HG03565 (cell line): ENCODE results near the gene KHDRBS2.

Source experiments
- ATAC-seq: cut with Tn5 transposase; IDR thresholded peaks from one replicate; pipeline ENCODE4 v1.9.1; 2021; ENCODE audit warnings: mild to moderate bottlenecking, moderate library complexity; ENCODE audit not compliant: unreplicated experiment

Gene KHDRBS2

DNA sequence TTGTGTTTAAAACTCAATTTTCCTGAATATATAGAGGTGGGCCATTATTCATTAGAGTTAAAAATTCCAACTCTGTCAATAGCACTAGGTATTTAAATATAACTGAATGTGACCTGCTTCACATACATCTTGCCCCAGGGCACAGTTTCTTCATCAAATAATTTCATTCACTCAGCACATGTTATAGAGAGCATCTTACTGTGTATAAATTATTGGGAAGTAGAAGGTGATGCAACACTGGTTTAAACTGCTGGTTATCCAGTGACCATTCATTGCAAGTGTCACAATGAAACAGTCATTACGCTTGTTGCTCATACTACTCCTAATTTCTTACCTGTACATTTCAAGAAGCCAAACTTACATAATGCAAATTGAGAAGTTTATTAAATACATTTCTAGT is 93.4 kb downstream of the KHDRBS2 start:
- ATAC-seq: no peak

DNA sequence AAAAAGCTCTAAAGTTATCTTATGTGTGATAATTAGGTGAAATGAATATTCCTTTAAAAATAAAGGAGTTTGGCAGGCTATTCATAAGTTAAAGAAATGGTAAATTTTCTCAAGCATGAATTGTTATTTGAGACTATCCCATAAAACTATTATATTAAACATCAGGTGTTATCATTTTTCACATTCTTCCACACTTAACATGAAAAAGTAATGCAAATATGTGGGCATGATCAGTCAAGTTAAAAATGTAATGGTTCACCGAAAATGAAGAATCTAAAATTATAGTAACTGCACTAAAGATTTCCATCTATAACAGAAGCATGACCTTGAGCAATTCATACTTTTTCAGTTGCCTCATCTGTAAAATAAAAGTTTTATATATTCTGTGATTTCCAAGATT is 110.8 kb downstream of the KHDRBS2 start:
- no peak for ATAC-seq

GRCh38 chr6:62174548-62174947 is 111.5 kb downstream of the KHDRBS2 start:
- no peak for ATAC-seq

DNA sequence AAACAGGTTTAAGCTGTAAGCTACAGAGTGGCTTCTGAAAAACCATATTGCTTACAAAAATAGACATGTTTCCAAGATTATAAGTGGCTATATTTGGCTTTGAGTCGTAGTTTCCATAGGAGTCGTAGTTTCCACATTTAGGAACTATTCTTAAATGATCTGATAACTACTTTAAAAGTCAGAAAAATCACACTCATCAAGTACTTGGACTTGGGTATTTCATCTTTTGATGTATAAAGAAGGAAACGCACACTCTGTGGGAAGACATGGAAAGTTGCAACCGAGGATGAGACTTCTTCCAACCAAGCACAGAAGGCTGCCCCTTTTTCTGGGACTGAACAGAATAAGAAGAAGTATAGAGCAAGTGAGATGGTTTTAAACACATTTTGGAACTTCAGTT is 118.3 kb downstream of the KHDRBS2 start:
- no peak for ATAC-seq

DNA sequence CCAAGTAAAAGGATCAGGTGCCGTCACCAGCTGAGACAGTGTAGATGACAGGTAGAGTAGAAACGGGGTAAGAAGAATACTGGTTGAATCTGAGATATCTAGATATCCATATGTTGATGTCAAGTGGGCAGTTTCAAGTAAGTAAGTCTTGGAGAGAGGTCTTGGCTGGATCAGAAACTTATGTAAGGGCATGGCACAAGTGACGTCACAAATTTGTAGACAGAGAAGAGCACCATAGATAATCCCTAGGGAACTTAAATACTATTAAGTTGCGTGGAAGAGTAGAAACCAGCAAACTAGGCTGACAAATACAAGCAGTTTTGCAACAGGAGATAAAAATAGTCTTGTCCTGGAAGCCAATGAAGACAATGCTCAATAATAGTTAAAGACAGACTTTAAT is 123.2 kb downstream of the KHDRBS2 start:
- no peak for ATAC-seq

GRCh38 chr6:62152796-62153195 is 133.2 kb downstream of the KHDRBS2 start:
- ATAC-seq: no peak

DNA sequence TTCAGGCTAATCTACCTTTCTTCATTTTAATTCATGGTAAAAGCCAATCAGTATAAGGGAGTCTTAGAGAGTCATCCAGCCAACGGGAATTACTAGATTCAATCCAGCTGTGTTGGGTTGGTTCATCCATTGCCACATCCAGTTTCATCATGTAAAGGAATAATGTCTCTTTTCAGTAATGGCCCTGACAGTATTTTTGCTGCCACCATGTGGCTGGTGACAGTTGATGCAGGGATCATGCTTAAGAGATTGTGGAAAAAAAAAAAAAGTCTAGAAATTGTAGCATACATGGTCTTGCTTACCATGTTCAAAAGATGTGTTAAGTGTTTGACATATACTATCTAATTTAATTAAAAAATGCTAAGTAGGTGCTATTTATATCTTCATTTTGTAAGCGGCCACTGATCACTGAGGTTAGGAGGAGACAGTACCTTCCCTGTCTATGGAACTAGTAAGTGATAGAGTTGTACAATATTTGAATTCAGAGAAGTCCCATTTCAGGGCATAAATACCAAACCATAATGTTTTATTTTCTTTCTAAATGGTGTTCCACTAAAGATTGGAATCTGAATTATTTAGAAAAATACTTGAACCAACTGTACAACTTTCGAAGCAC is 135.9 kb downstream of the KHDRBS2 start:
- peak; percentile 89 for ATAC-seq

DNA sequence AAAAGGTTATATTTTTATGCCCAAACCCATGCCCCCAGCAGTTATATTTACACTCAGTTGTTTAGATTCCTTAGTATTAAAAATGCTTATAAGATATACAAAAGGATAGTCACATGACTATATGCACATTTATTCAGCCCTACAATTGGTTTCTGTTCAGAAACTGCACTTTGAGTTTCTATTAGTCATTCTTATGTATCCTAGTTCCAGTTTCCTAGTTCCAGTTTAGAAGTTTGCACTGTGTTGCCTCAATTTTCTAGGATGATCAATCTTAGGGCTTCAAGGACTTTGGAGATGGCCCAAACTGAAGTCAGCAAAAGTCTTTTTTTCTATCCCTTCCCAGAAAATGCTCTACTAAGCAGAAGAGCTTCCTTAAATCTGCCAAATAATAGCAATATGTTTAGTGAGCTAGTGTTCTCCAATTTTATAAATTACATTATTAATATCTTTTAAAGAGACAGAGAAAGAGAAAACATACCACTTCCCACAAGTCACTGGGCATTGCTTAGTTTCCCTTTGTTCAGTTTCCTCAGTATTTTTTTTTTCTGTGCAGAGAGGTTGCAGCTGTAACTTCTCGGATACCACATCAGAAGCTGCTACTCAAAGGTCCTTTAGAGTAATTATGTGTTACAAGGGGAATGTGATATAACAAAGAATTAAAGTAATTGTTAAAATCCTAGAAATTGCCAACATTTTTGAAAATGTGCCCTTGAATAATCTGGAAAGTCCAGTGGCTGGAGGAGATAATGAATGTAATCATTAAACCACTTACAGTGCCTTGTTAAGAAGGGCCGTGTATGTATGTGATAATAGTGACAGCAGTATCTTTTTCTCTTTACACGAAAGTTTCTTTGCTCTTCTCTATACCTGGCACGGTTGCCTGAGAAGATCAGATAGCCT is 138.8 kb downstream of the KHDRBS2 start:
- ATAC-seq: no peak

DNA sequence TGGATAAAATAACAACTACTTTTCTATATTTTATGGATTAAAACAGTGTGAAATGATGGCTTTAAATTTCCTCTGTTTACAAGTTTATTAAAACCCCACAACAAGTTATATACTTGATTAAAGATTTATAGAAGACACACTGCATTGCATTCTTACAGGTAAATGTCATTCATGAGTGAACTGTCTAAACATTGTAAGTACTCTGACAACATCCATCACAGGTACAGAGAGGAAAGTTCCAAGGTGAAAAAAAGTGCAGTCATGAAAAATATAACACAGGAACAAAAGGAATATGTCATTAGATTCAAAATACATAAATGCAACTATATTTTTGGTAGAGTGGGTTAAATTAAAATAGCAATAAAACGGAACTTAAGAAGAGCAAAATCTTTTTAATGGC is 156.9 kb downstream of the KHDRBS2 start:
- ATAC-seq: no peak

DNA sequence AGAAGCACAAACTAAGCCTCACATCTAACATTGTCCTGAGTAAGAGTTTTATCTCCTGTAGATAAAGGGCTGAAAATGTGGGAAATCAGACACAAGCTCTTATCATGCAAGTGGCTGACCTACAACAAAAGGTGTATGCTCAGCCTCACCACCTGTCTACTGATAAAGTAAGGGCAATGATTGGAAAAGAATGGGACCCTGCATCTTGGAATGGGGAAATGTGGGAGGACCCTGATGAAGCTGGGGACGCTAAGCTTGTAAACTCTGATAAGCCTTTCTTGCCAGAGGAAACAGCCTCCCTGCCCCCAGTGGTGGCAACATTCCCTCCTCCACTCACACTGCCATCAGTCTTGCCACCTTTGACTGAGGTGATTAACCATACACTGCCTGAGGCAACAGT is 166.6 kb downstream of the KHDRBS2 start:
- ATAC-seq: no peak

- no peak for ATAC-seq
Observed at GRCh38 chr6:62103186-62103859, 182.7 kb downstream of the KHDRBS2 start.

- ATAC-seq: no peak
Observed at GRCh38 chr6:62102387-62102786, 183.6 kb downstream of the KHDRBS2 start.

GRCh38 chr6:62090442-62091229 is 195.4 kb downstream of the KHDRBS2 start:
- ATAC-seq: no peak

DNA sequence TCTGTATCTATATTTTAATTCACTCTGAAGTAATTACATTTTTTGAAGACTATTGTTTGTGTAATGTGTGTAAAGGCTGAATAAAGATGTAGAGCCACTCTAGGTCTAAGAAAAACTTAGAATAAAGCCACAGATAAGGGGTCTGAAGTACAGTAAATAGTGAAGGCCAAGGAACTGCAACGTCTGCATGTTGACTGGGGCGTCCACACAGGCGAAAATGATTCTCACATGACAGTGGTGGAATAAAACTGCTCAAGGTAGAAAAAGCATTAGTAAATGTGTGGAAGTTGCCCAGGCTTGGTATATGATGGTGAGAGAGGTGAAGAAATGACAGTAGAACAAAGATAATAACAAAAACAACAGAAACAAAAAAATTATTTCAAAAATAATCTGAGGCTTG is 196.2 kb downstream of the KHDRBS2 start:
- ATAC-seq: no peak

DNA sequence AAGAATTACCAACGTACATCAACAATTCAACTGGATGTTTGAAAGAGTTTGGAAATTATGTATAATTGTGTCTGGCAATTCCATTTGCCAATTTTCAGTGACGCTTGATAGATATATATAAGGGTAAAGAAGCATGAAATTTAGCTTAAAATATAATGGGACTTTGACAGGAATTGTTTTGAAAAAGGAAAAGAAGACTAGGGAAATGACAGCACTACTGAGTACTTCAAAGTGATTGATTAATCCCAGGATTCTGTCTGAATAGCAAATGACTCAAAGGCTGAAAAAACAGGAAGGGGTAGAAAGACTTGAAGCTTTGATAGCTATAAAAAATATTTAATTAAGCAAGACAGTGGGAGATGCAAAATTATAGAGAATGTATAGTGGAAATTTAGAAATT is 200.0 kb downstream of the KHDRBS2 start:
- no peak for ATAC-seq

DNA sequence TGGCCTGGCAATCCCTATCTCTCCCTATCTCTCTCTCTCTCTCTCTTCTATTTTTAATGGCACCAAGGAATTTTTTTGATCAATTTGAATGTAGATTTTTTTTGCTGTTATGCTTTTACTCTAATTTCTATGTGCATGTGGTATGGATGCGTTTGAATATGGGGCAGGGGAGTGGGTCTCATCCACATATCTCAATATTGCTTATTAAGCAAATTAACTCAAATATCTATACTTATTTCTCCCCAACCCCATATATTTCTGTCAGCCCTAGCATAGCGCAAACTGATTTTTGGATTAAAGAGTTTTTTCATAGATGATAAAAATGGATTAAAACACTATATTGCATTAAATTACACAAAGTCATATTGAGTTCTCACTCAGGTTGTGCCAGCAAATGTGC is 210.2 kb downstream of the KHDRBS2 start:
- ATAC-seq: no peak

DNA sequence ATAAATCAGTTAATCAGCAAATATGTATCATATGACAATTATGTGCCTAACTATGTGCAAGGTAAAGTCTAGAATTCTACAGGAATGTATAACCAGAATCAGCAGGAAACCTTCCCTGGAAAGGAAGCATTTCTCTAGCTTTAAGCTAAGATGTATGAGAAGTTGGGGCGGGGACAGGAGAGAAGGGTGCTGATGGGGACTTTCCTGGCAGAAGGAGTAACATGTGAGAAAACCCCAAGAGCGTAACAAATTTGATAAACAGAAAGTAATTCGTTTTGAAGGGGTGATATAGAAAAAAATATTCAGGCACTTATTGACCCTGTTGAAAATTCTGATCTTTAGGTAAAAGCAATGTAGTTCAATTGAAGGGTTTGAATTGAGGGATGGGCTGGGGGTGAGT is 226.1 kb downstream of the KHDRBS2 start:
- no peak for ATAC-seq

GRCh38 chr6:62057300-62057699 is 228.7 kb downstream of the KHDRBS2 start:
- no peak for ATAC-seq

- ATAC-seq: no peak
Observed at GRCh38 chr6:62045502-62045901, 240.5 kb downstream of the KHDRBS2 start.

GRCh38 chr6:62043084-62043483 is 242.9 kb downstream of the KHDRBS2 start:
- no peak for ATAC-seq

- ATAC-seq: no peak
Observed at GRCh38 chr6:62042429-62042828, 243.6 kb downstream of the KHDRBS2 start.
